ENCODE measurements around the gene SLC9A9. TPM values are rescaled to one million over a fixed set of nuclear protein-coding genes. Genes with fewer than 3 reads are reported as not detected.

The SLC9A9 gene
- total RNA-seq, 6 experiments from 2014 or later: 0.10 to 0.55 (median 0.33) TPM; not detected in 2

- no peak for DNase-seq
- Mint-ChIP-seq H3K27ac (no peak overlapping the region), H3K9me3 (no peaks in the 10 kb centered on the region; the same call in 1 of the 2 replicates), H3K36me3 (ENCODE audit: low read depth) (no peaks in the 10 kb centered on the region), H3K4me1 (ENCODE audit: low read depth) (peaks cover 3% of the 10 kb centered on the region), H3K27me3 (ENCODE audit: insufficient read depth) (peaks cover 1% of the 10 kb centered on the region), H3K4me3 (no peak overlapping the region)
- TF ChIP-seq, protein P1, sequence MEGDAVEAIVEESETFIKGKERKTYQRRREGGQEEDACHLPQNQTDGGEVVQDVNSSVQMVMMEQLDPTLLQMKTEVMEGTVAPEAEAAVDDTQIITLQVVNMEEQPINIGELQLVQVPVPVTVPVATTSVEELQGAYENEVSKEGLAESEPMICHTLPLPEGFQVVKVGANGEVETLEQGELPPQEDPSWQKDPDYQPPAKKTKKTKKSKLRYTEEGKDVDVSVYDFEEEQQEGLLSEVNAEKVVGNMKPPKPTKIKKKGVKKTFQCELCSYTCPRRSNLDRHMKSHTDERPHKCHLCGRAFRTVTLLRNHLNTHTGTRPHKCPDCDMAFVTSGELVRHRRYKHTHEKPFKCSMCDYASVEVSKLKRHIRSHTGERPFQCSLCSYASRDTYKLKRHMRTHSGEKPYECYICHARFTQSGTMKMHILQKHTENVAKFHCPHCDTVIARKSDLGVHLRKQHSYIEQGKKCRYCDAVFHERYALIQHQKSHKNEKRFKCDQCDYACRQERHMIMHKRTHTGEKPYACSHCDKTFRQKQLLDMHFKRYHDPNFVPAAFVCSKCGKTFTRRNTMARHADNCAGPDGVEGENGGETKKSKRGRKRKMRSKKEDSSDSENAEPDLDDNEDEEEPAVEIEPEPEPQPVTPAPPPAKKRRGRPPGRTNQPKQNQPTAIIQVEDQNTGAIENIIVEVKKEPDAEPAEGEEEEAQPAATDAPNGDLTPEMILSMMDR (IDR thresholded peaks at IDR 0.05): no peak
Observed at GRCh38 chr3:143668924-143669790, 179.1 kb downstream of the SLC9A9 start.

DNA sequence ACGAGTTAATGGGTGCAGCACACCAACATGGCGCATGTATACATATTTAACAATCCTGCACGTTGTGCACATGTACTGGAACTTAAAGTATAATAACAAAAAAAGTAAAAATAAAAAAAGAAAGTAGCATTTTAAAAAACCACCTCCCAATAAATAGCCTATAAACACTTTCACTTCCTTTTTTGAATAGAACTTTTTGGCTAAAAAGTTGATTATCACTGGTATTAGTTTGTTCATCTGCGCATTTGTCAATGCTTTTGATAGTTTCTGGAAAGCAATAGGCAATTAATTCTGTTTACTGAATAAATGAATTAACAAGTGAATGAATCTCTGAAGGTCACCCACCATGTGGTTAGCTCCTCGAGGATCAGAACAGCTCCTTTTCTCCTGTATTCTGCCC is 179.9 kb downstream of the SLC9A9 start:
- Mint-ChIP-seq H3K9me3 (no peaks in the 10 kb centered on the region; the same call in 1 of the 2 replicates), H3K27ac (no peak overlapping the region), H3K4me3 (no peak overlapping the region), H3K36me3 (ENCODE audit: low read depth) (no peaks in the 10 kb centered on the region), H3K4me1 (ENCODE audit: low read depth) (no peaks in the 10 kb centered on the region), H3K27me3 (ENCODE audit: insufficient read depth) (no peaks in the 10 kb centered on the region; the same call in 1 of the 2 replicates)
- DNase-seq: no peak
- TF ChIP-seq, protein P1 (IDR thresholded peaks at IDR 0.05): no peak

GRCh38 chr3:143661677-143662076 is 186.6 kb downstream of the SLC9A9 start:
- TF ChIP-seq, protein P1 (IDR thresholded peaks at IDR 0.05): no peak
- no peak overlapping the region for H3K4me3 Mint-ChIP-seq
- H3K36me3 Mint-ChIP-seq (ENCODE audit: low read depth): no peaks in the 10 kb centered on the region
- H3K9me3 Mint-ChIP-seq: peaks cover 11% of the 10 kb centered on the region
- H3K4me1 Mint-ChIP-seq (ENCODE audit: low read depth): no peaks in the 10 kb centered on the region
- no peak for DNase-seq
- no peaks in the 10 kb centered on the region; the same call in 1 of the 2 replicates for H3K27me3 Mint-ChIP-seq (ENCODE audit: insufficient read depth)
- H3K27ac Mint-ChIP-seq: no peak overlapping the region

GRCh38 chr3:143658861-143659260 is 189.4 kb downstream of the SLC9A9 start:
- DNase-seq: no peak
- TF ChIP-seq, protein P1 (IDR thresholded peaks at IDR 0.05): no peak
- Mint-ChIP-seq H3K27me3 (ENCODE audit: insufficient read depth) (no peaks in the 10 kb centered on the region; the same call in 1 of the 2 replicates), H3K27ac (no peak overlapping the region), H3K4me1 (ENCODE audit: low read depth) (no peaks in the 10 kb centered on the region), H3K36me3 (ENCODE audit: low read depth) (no peaks in the 10 kb centered on the region), H3K4me3 (no peak overlapping the region), H3K9me3 (peaks cover 11% of the 10 kb centered on the region)

GRCh38 chr3:143658116-143658515 is 190.2 kb downstream of the SLC9A9 start:
- Mint-ChIP-seq H3K36me3 (ENCODE audit: low read depth) (no peaks in the 10 kb centered on the region), H3K27me3 (ENCODE audit: insufficient read depth) (no peaks in the 10 kb centered on the region; the same call in 1 of the 2 replicates), H3K4me3 (no peak overlapping the region), H3K27ac (no peak overlapping the region), H3K9me3 (peaks cover 11% of the 10 kb centered on the region), H3K4me1 (ENCODE audit: low read depth) (no peaks in the 10 kb centered on the region)
- TF ChIP-seq, protein P1 (IDR thresholded peaks at IDR 0.05): no peak
- DNase-seq: no peak
